Measurements from ENCODE around the gene INPP4A. TPM values are rescaled to one million over a fixed set of nuclear protein-coding genes. Genes with fewer than 3 reads are reported as not detected.

INPP4A gene
- total and polyA plus RNA-seq, 2 of the 13 experiments (the other 11 are each of a cell fraction or from before 2014, with no cell fraction given): 10.1 to 10.9 TPM

GRCh38 chr2:98608116-98608961 lies 163.7 kb downstream of the INPP4A start, which contains the start of the genes COA5 and UNC50 (continued):
- TF ChIP-seq KIAA2018 (CRISPR knock-in tag; IDR thresholded peaks at IDR 0.05; ENCODE audit: borderline replicate concordance) (0 out of 2 replicates have a peak, but pooled peaks have one; percentile 88), ZNF251 (CRISPR knock-in tag; IDR thresholded peaks at IDR 0.05) (no peak), RFXANK (CRISPR knock-in tag; IDR thresholded peaks at IDR 0.05) (peak; percentile 78; the same call in 1 of the 2 replicates), ZNF496 (CRISPR knock-in tag; IDR thresholded peaks at IDR 0.05; ENCODE audit: insufficient replicate concordance) (no peak), ZNF580 (CRISPR knock-in tag; IDR thresholded peaks at IDR 0.05; ENCODE audit: borderline replicate concordance, low read depth) (peak; percentile 56; the same call in 1 of the 2 replicates), ZNF740 (CRISPR knock-in tag; IDR thresholded peaks at IDR 0.05) (peak; percentile 16; the same call in 1 of the 2 replicates), NFAT5 (CRISPR knock-in tag; IDR thresholded peaks at IDR 0.05) (peak; percentile 11; the same call in 1 of the 2 replicates), TEF (CRISPR knock-in tag; IDR thresholded peaks at IDR 0.05) (peak; percentile 42), CBX1 (IDR thresholded peaks at IDR 0.05; ENCODE audit: low read depth) (peak; percentile 64), HNRNPH1 (optimal IDR thresholded peaks at IDR 0.05; ENCODE audit: low read depth, low read length) (peak; percentile 75), DBP (CRISPR knock-in tag; IDR thresholded peaks at IDR 0.05; ENCODE audit: not compliant biosample characterization) (peak; percentile 48)
